Fibroblast of lung (primary cell): Measurements from ENCODE around the gene OR4E1. TPM values are rescaled to one million over a fixed set of nuclear protein-coding genes. Genes with fewer than 3 reads are reported as not detected.

Experiments used
- DNase-seq, 2 donors: peaks; one replicate each; pipeline versions ENCODE4 v3.0.0 to v3.0.0-alpha.2; 2010; ENCODE audit warnings: low read depth in 2 of 2
- H2AFZ ChIP-seq: 2 replicates; pipeline ENCODE4 v1.5.1; 2012; ENCODE audit warnings: low read length, control low read depth, inconsistent platforms
- H3K27ac ChIP-seq: 2 replicates; pipeline ENCODE4 v1.5.1; 2011; ENCODE audit warnings: low read length, control low read depth; ENCODE audit not compliant: insufficient read depth
- H3K27me3 ChIP-seq: 2 replicates; pipeline ENCODE4 v1.5.1; 2011; ENCODE audit warnings: mild to moderate bottlenecking, low read length; ENCODE audit not compliant: control insufficient read depth, insufficient read depth
- H3K36me3 ChIP-seq: 2 replicates; pipeline ENCODE4 v1.5.1; 2011; ENCODE audit warnings: low read length; ENCODE audit not compliant: control insufficient read depth, insufficient read depth
- H3K4me1 ChIP-seq: 2 replicates; pipeline ENCODE4 v1.5.1; 2011; ENCODE audit warnings: low read length; ENCODE audit not compliant: control insufficient read depth, insufficient read depth; ENCODE audit errors: extremely low read depth
- H3K4me2 ChIP-seq: 2 replicates; pipeline ENCODE4 v1.5.1; 2011; ENCODE audit warnings: low read length, control low read depth; ENCODE audit not compliant: insufficient read depth; ENCODE audit errors: extremely low read depth
- H3K4me3 ChIP-seq, 4 experiments: fragments of 200-600 bp in 1 of 4; sonication (generic) in 1 of 4; replicated peaks in 1 of 4; 2 replicates each; pipeline ENCODE4 v1.5.1; 2011 to 2016; ENCODE audit warnings: low read length in 4 of 4, low read depth in 3 of 4, mild to moderate bottlenecking in 3 of 4, control low read depth in 2 of 4, inconsistent platforms in 1 of 4, mixed read lengths in 1 of 4; ENCODE audit not compliant: insufficient read depth in 1 of 4; ENCODE audit errors: control extremely low read depth in 1 of 4
- H3K79me2 ChIP-seq: 2 replicates; pipeline ENCODE4 v1.5.1; 2012; ENCODE audit warnings: mild to moderate bottlenecking, low read length, inconsistent platforms; ENCODE audit not compliant: control insufficient read depth, insufficient read depth
- H3K9ac ChIP-seq: 2 replicates; pipeline ENCODE4 v1.5.1; 2011; ENCODE audit warnings: mild to moderate bottlenecking, low read length, control low read depth; ENCODE audit not compliant: insufficient read depth
- H3K9me3 ChIP-seq: 2 replicates; pipeline ENCODE4 v1.5.1; 2012; ENCODE audit warnings: low read depth, low read length; ENCODE audit not compliant: control insufficient read depth, insufficient read depth
- H4K20me1 ChIP-seq: 2 replicates; pipeline ENCODE4 v1.5.1; 2011; ENCODE audit warnings: low read length; ENCODE audit not compliant: control insufficient read depth, insufficient read depth; ENCODE audit errors: extremely low read depth
- EZH2 ChIP-seq: IDR thresholded peaks from 2 replicates; pipeline ENCODE4 v1.5.1; 2012; ENCODE audit warnings: low read length, control low read depth, mild to moderate bottlenecking; ENCODE audit errors: missing control alignments
- polyA plus RNA-seq, 2 donors: library from polyadenylated mRNA; depleted of rRNA in 1 of 2; stranded (reverse) in 1 of 2; unstranded in 1 of 2; fragments of >200 nt; gene quantifications; 2 replicates each; pipeline ENCODE4 v1.2.1, GENCODE V29; 2011 to 2012; ENCODE audit warnings: missing spikeins in 1 of 2
- total RNA-seq: library from RNA; depleted of rRNA; stranded (reverse); fragments of >200 nt; gene quantifications from 2 replicates; pipeline ENCODE4 v1.2.1, GENCODE V29; 2014
- TF ChIP-seq, protein P1 (sequence below), 2 donors: IDR thresholded peaks in 1 of 2; conservative IDR thresholded peaks in 1 of 2; 1 replicate in 1 of 2; 2 replicates in 1 of 2; pipeline ENCODE4 v1.5.1; 2011 to 2012; ENCODE audit warnings: low read length in 2 of 2, control low read depth in 1 of 2, inconsistent platforms in 1 of 2, low read depth in 1 of 2, mild to moderate bottlenecking in 1 of 2

Gene OR4E1
- total and polyA plus RNA-seq, 2 donors (not counting 1 experiment from before 2014, with no cell fraction given): not detected

DNA sequence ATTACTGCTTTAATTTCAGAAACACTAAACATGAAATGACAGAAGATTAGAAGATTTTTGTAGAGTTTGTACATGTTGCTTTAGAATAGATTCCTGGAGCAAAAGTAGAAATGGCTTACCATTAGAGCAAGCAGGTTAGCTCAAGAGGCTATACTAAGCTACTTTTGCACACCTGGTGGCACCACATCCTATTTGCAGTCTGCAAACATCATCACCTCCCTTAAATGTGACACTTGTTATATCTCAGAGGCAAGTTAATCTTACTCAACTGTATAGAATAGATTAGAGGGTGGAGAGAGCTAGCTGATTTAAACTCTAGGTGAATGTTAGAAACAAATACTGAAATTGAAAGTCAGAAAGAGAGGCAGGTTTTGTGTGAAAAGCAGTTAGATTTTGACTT lies 30.7 kb upstream of the OR4E1 start:
- Histone ChIP-seq H3K9me3 (no peaks in the 10 kb centered on the region), H3K79me2 (no peaks in the 10 kb centered on the region), H3K4me1 (no peaks in the 10 kb centered on the region), H3K36me3 (no peaks in the 10 kb centered on the region), H3K27ac (no peak overlapping the region), H3K4me2 (no peak overlapping the region), H2AFZ (no peak overlapping the region), H3K27me3 (no peaks in the 10 kb centered on the region), H3K9ac (no peak overlapping the region), H3K4me3 (no peak overlapping the region), H4K20me1 (no peaks in the 10 kb centered on the region)
- DNase-seq: no peak
- no peak for TF ChIP-seq EZH2
- TF ChIP-seq, protein P1, sequence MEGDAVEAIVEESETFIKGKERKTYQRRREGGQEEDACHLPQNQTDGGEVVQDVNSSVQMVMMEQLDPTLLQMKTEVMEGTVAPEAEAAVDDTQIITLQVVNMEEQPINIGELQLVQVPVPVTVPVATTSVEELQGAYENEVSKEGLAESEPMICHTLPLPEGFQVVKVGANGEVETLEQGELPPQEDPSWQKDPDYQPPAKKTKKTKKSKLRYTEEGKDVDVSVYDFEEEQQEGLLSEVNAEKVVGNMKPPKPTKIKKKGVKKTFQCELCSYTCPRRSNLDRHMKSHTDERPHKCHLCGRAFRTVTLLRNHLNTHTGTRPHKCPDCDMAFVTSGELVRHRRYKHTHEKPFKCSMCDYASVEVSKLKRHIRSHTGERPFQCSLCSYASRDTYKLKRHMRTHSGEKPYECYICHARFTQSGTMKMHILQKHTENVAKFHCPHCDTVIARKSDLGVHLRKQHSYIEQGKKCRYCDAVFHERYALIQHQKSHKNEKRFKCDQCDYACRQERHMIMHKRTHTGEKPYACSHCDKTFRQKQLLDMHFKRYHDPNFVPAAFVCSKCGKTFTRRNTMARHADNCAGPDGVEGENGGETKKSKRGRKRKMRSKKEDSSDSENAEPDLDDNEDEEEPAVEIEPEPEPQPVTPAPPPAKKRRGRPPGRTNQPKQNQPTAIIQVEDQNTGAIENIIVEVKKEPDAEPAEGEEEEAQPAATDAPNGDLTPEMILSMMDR (conservative IDR thresholded peaks at IDR 0.05 in 1 of 2, IDR thresholded peaks at IDR 0.05 in 1 of 2; ENCODE audit: low read depth in 1 of 2, low read length in 2 of 2): no peak

DNA sequence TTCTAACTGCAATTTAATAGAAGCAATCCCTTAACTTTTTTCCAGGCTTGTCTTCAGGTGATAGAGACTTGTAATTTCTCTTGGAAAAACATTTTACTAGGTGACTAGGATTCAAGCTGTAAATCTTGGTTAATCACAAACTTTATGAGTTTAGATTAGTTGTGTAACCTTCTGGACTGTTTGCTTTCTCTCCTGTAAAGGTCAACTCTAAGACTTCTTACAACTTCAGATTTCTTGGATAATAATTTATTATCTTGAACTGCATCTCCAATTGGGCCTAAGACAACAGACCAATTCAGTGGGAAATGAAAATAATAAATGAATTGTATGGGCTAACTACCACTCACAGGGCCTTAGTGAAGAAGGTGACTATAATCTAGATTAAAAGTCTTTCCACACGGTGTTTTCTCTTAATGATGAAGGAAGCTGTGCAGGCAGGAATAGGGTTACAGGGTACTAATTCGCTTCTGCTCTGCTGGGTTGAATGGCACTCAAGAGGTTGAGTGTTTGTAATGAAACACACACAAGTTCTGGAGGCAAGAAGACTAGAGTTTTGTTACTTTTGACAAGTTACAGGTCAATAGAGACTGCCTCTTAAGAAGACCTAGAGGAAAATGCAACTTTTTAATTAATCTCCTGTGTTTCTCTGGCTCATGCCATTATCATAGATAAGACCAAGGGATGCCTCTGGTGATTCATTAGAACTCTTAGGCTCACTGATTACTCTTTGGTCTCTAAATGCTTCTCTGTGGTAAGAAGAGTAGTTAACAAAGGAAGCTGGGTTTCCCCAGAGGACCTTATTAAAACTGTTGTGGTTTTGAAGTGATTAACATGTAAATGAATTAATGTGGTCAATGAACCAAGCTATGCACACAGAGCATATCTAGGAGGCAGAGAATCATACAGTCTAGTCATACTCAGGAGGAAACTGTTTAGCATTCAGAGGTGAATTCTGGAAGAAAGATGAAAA lies 30.0 kb upstream of the OR4E1 start:
- Histone ChIP-seq H3K79me2 (no peaks in the 10 kb centered on the region), H3K4me3 (no peak overlapping the region), H3K4me1 (no peaks in the 10 kb centered on the region), H3K9ac (no peak overlapping the region), H4K20me1 (no peaks in the 10 kb centered on the region), H3K36me3 (no peaks in the 10 kb centered on the region), H3K27ac (no peak overlapping the region), H3K27me3 (no peaks in the 10 kb centered on the region), H2AFZ (no peak overlapping the region), H3K9me3 (no peaks in the 10 kb centered on the region), H3K4me2 (no peak overlapping the region)
- TF ChIP-seq, protein P1 (conservative IDR thresholded peaks at IDR 0.05 in 1 of 2, IDR thresholded peaks at IDR 0.05 in 1 of 2; ENCODE audit: low read depth in 1 of 2, low read length in 2 of 2): no peak
- TF ChIP-seq EZH2: no peak
- no peak for DNase-seq

- Histone ChIP-seq H3K4me1 (no peaks in the 10 kb centered on the region), H3K4me2 (no peak overlapping the region), H3K4me3 (no peak overlapping the region), H2AFZ (no peak overlapping the region), H4K20me1 (no peaks in the 10 kb centered on the region), H3K27ac (no peak overlapping the region), H3K9me3 (no peaks in the 10 kb centered on the region), H3K9ac (no peak overlapping the region), H3K36me3 (no peaks in the 10 kb centered on the region), H3K79me2 (no peaks in the 10 kb centered on the region), H3K27me3 (no peaks in the 10 kb centered on the region)
- TF ChIP-seq, protein P1 (conservative IDR thresholded peaks at IDR 0.05 in 1 of 2, IDR thresholded peaks at IDR 0.05 in 1 of 2; ENCODE audit: low read depth in 1 of 2, low read length in 2 of 2): no peak
- no peak for TF ChIP-seq EZH2
- no peak for DNase-seq
These were observed 28.7 kb upstream of the OR4E1 start for GRCh38 chr14:21702316-21702715.
